ENCODE measurements around the gene OR1J2.
A peak's percentile ranks its signal among the peaks of the same experiment; 100 is the strongest.
"Not testable (repeated sequence)": the region's sequence is repeated elsewhere in the genome, so short reads cannot be mapped to it uniquely, and the experiment has no call there.

The OR1J2 gene, protein sequence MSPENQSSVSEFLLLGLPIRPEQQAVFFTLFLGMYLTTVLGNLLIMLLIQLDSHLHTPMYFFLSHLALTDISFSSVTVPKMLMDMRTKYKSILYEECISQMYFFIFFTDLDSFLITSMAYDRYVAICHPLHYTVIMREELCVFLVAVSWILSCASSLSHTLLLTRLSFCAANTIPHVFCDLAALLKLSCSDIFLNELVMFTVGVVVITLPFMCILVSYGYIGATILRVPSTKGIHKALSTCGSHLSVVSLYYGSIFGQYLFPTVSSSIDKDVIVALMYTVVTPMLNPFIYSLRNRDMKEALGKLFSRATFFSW

DNA sequence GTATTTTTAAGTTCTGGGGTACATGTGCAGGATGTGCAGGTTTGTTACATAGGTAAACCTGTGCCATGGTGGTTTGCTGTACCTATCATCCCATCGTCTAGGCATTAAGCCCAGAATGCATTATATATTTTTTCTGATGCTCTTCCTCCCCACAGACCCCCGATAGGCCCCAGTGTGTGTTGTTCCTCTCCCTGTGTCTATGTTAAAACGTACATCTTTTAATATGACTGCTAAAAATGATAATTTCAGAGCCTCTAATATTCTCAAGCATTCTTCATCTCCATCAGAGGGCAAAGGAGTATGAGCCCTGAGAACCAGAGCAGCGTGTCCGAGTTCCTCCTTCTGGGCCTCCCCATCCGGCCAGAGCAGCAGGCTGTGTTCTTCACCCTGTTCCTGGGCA lies at the start of gene OR1J2:
Gene OR1J2 (plus strand): TSS at position 301 of the 400 bp plus-strand sequence. CDS start 0 bp downstream, at position 301.
- no peak for DNase-seq

- DNase-seq = no peak
Observed at GRCh38 chr9:122463828-122464632, 46.6 kb upstream of the OR1J2 start.

DNA sequence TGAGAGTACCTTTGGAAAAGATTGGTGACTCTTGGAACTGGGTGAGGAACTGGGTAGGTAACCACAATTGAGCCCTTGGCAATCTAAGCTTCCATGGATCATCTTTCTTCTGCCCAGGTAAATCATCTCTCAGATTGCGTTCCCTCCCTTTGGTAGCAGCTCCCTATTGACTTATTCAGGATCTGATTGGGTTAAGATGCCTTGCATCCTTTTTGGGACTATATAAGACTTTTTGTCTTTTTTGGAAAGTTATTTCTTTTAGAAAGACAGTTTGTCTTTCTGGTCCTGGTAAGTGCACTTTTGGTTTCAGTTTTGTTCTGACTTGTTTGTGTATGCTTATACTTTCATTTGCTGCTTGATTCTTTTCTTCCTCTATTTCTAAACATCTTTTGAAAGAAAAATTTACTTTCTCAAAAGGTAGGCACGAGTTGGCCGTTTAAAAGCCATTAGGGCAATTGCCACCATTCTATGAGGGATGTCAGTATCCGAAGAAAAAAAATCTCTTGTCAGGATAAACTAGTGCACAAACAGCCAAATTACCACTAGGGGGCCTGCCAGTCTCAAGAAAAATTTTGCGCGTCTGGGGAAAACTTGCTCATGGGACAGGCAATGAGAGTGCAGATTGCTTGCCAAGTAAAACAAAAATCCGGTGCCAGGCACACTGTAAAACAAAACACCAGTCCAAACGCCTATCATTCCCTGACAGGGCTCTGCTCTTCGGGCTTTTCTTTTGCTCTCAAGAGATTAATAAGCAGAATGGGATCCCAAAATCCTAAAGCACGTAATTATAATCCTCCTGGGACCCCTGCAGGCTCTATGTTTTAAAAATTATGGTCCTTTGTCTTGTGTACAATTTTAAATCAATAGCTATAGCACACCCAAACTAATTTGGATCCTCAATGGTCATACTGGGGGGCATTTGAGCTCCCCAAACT lies 45.7 kb upstream of the OR1J2 start:
- peak; percentile 50 for DNase-seq

- DNase-seq = no peak
Observed at GRCh38 chr9:122466456-122466855, 44.1 kb upstream of the OR1J2 start.

- DNase-seq = no peak
Observed at GRCh38 chr9:122468735-122469134, 41.9 kb upstream of the OR1J2 start.

GRCh38 chr9:122474561-122474960 lies 36.0 kb upstream of the OR1J2 start:
- no peak for DNase-seq

DNA sequence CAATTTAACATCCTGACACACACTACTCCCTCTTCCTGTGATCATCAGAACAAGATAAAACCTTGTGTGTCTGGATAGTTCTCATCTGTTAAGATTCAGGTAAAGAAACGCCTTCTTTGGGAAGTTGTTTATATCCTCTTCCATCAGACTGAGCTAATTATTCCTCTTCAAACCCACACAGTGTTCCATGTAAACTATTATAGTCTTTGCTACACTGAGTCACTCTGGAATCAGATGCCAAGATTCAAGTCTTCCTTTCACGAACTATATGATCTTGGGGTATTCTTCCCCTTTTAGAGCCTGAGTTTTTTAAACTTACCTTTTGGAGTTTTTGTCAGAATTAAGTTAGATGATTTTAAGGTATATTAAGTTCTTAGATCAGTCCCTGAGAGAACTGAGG lies 34.9 kb upstream of the OR1J2 start:
- no peak for DNase-seq

GRCh38 chr9:122477346-122477745 lies 33.3 kb upstream of the OR1J2 start:
- no peak for DNase-seq

DNA sequence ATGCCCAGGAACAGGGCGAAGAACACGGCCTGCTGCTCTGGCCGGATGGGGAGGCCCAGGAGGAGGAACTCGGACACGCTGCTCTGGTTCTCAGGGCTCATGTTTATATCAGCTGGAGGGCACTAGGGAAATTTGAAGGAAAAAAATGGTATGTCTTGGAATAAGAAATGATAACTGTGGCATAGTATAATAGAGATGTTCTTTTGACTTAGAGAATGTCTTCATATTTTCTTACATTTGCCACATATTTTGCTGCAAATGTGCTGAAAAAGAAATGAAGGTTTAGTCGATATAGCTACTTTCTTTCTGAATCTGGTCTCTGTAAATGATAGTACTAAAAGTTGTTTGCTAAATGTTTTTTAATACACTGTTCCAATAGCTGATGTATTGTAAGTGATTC lies 32.8 kb upstream of the OR1J2 start, which contains the start of gene OR1J1:
Gene OR1J1 (minus strand): TSS at position 101 of the 400 bp plus-strand sequence. CDS start 0 bp downstream, at position 101.
- no peak for DNase-seq

DNA sequence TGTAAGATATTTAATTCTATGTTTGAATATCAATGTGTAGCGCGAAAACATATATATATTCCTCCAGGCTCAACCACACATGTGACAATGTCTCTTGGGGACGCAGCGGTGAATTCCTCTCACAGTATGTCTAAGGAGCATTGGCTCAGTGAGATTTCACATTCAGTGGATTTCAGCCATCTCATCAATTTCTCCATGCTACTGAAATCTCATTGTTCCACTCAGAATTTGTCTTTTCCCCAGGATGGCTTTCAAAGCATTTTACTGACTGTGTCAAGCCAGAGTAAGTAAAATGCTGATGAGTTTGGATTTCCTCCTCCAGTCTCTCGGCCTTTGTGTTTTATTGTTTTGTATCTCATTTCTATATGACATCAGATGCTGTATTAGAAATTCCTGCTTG lies 31.5 kb upstream of the OR1J2 start:
- no peak for DNase-seq

- peak; percentile 14 for DNase-seq
Observed at GRCh38 chr9:122498883-122499288, 11.7 kb upstream of the OR1J2 start.

DNA sequence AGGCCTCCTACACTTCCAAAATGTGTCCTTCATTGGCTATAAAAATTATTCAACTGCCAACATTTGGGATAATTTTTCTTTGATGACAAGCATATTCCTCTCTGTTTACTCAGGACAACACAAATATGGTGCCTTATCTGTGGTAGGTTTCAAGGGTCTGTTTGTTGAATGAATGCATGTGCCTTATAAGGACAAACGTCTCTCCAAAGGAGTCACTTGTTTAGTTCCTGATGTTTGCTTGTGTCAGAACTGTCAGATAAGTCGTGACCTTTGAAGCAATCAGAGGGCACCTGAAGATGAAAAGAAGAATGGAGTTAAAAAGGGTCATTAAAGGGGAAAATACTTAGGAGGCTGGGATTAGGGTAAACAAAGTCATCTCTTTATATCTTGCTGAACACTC lies 3.6 kb upstream of the OR1J2 start:
- no peak for DNase-seq

DNA sequence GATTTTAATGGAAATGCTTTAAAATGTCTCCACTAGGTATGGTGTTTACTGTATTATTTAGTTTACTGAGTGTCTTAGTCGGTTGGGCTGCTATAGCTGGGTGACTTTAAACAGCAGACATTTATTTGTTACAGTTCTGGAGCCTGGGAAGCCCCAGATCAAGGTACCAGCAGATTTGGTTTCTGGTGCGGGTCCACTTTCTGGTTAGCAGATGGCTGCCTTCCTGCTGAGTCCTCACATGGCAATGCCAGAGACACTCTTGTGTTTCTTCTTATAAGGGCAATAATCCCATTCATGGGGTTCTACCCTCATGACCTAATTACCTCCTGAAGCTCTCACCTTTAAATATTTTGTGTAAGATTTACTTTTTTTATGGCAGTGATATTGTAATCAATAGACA lies 7.6 kb downstream of the OR1J2 start:
- DNase-seq = no peak

DNA sequence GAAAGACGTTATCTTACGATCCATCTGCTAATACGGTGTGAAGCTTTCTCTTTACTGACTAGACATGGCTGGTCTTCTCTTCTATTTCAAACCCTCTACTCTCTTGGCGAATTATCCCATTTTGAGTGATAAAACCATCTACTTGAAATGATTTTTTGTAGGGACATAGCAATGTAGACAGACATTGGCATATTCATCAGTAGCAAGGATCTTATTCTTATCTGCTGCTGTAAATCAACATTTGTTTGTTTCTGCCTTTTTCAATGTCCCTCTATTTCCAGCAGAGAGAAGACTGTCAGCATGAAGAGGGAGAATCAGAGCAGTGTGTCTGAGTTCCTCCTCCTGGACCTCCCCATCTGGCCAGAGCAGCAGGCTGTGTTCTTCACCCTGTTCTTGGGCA lies 8.2 kb downstream of the OR1J2 start, which contains the start of gene OR1J4:
Gene OR1J4 (plus strand): TSS at position 301 of the 400 bp plus-strand sequence. CDS start 0 bp downstream, at position 301.
- DNase-seq = no peak

DNA sequence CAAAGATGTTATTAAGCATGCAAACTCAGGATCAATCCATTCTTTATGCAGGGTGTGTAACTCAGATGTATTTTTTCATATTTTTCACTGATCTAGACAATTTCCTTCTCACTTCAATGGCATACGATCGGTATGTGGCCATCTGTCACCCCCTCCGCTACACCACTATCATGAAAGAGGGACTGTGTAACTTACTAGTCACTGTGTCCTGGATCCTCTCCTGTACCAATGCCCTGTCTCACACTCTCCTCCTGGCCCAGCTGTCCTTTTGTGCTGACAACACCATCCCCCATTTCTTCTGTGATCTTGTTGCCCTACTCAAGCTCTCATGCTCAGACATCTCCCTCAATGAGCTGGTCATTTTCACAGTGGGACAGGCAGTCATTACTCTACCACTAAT lies 8.8 kb downstream of the OR1J2 start:
- DNase-seq = no peak

GRCh38 chr9:122526602-122527001 lies 16.0 kb downstream of the OR1J2 start:
- no peak for DNase-seq

DNA sequence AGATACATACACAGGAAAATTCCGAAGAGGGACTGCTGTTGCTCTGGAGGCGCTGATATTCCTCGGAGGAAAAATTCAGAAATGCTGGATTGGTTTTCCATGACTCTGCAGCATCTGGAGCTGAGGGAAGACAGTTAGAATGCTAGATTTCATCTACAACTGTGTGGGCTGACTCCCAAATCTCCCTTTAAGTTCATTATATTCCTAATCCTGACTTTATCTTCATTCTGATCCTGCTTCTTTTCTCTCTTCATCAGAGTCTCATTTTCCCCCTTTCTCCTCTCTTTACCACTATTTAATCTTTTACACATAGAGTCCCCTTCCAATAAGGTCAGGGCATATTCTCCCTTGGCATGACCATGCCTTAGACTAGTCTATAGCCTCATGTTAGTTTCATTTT lies 16.6 kb downstream of the OR1J2 start, which contains the start of gene OR1N1:
Gene OR1N1 (minus strand): TSS at position 101 of the 400 bp plus-strand sequence. CDS start 0 bp downstream, at position 101.
- no peak for DNase-seq

DNA sequence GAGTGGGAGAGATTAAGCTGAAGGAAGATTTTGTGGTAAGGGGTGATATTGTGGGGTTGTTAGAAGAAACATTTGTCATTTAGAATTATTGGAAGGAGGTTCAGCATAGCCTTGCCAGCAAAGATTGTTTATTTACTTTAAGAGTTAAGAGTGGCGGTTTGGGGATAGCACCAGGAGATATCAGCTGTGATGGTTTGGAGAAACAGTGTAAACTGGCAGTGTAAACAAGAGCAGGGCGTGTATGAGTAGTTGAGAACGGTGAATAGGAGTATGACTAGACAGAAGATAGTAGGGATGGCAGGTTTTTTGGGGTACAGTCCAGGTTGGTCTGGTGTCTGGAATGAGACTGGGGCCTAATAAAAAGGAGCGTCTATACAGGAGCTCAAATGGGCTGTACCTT lies 20.6 kb downstream of the OR1J2 start:
- DNase-seq = not testable (repeated sequence)

- no peak for DNase-seq
Observed at GRCh38 chr9:122536134-122536533, 25.5 kb downstream of the OR1J2 start.

DNA sequence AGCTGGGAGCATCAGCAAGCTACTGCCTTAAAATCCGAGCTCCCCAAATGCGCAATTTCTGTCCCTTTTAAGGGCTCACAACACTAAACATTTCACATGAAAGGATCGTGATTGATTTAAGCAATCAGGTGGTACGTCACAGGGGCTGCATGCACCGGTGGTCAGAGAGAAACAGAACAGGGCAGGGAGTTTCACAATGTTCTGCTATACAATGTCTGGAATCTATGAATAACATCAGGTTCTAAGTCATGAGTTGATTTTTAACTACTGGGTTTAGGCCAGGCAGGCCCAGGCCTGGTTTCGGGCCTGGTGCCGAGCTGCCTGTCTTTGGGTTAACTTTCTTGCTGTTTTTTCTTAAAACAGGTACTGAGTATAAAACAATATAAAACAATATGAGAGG lies 26.5 kb downstream of the OR1J2 start:
- not testable (repeated sequence) for DNase-seq

DNA sequence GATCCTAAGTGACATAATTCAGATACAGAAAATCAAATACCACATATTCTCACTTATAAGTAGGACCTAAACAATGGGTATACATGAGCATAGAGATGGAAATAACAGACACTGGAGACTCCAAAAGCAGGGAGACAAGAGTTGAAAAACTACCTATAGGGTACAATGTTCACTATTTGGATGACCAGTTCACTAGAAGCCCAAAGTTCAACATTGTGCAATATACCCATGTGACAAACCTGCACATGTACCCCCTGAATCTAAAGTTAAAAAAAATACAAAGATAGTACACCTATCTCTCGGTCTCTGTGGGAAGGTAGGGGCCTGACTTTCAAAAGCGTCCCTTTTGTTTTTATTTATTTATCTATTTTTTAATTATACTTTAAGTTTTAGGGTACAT lies 28.2 kb downstream of the OR1J2 start:
- no peak for DNase-seq

DNA sequence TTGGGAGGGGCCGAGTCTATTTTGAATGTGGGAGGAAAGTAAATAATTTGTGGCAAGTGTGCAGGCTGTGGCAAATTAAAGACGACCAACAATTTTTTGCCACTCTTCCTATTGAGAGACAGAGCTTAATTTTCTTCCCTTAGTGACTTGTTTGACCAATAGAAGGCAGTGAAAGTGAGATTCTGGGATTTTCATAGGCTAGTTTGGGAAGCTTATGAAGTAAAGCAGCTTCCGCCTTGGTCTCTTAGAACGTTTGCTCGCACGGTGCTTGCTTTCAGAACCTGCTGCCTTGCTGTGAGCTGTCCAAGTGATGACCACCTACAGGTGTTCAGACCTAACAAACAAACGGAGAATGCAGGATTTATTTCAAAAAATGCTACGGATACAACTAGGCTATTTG lies 35.6 kb downstream of the OR1J2 start:
- DNase-seq = no peak

DNA sequence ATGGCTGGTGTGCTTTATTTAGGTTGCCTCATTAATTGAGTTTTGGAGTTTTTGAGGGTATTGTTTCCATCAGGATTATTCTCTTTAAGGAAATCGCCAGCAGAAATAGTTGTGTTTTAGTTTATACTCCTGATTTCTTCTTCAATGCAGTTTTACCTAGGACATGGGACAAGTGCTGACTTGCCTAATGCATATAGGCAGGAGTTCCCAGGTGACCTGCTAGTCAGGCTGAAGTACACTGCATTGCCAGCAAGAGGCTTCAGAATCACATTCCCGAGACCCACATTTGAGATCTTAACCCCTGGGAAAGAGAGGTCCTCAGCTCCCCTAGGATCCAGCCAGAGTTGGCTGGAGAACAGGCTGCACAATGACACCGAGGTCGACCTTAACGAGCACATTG lies 40.8 kb downstream of the OR1J2 start:
- DNase-seq = no peak
